ENCODE results near the gene KRT84. TPM values are rescaled to one million over a fixed set of nuclear protein-coding genes. Genes with fewer than 3 reads are reported as not detected.

Gene KRT84
- total RNA-seq, 1 experiment from 2014 or later = not detected

DNA sequence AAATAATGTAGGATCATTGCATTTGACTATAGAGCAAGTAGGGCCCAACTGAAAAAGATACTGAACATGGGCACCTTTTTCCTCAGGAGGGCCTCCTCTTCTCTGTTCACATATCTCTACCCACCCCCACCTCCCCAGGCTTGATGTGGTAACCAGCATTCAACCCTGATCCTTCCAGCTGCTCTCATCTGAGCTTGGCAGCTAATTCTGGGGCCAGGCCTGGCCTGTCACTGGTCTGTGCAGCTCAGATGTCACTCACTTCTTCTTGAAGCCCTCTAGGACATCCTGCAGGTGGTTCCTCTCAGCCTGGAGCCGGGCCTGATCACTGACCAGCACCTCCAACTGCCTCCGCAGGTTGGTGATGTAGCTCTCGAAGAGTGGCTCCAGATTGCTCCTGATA lies 2.1 kb downstream of the KRT84 start (continued):
- TF ChIP-seq JUN (CRISPR knock-in tag; IDR thresholded peaks at IDR 0.05) = no peak
- TF ChIP-seq, protein P1, sequence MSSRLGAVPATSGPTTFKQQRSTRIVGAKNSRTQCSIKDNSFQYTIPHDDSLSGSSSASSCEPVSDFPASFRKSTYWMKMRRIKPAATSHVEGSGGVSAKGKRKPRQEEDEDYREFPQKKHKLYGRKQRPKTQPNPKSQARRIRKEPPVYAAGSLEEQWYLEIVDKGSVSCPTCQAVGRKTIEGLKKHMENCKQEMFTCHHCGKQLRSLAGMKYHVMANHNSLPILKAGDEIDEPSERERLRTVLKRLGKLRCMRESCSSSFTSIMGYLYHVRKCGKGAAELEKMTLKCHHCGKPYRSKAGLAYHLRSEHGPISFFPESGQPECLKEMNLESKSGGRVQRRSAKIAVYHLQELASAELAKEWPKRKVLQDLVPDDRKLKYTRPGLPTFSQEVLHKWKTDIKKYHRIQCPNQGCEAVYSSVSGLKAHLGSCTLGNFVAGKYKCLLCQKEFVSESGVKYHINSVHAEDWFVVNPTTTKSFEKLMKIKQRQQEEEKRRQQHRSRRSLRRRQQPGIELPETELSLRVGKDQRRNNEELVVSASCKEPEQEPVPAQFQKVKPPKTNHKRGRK (CRISPR knock-in tag; IDR thresholded peaks at IDR 0.05; ENCODE audit: borderline replicate concordance) = no peak
- TF ChIP-seq NR2C2 (CRISPR knock-in tag; IDR thresholded peaks at IDR 0.05) = no peak

DNA sequence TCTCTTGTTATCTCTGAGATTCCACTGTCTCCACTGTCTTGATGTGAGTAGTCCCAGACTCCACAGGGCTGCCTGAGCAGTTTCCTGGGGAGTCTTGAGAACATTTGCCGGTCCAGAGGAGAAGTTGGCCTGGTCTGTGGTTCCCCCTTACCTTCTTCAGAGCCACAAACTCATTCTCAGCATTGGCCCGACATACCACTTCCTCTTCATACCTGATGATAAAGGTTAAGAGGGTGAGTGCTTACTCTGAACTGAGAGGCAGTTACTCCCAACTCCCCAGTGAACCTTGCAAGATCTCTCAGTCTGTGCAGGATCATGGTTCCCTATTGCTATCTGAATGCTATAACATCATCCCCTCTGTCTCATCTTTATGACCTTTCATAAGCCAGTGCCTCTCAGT lies 2.6 kb downstream of the KRT84 start:
- H3K36me3 Mint-ChIP-seq = no peaks in the 10 kb centered on the region
- ChIA-PET CTCF (interaction anchor here (1.0 to 1.7 kb wide), 5 partner anchors 10 to 497 kb away, joined by 3 to 10 read pairs (median 4); no protein-coding TSS in a partner anchor), POLR2A (no interaction called here)
- no peak overlapping the region for H3K4me3 Mint-ChIP-seq
- H3K9me3 Mint-ChIP-seq = no peaks in the 10 kb centered on the region
- ATAC-seq (no peak), DNase-seq (ENCODE audit: low spot score) (no peak)
- no peaks in the 10 kb centered on the region; the same call in 1 of the 2 replicates for H3K27me3 Mint-ChIP-seq (ENCODE audit: low read depth)
- no peaks in the 10 kb centered on the region for H3K4me1 Mint-ChIP-seq
- TF ChIP-seq ZNF416 (CRISPR knock-in tag; IDR thresholded peaks at IDR 0.05) (no peak), ZNF671 (CRISPR knock-in tag; IDR thresholded peaks at IDR 0.05) (no peak)
- TF ChIP-seq, protein P2, sequence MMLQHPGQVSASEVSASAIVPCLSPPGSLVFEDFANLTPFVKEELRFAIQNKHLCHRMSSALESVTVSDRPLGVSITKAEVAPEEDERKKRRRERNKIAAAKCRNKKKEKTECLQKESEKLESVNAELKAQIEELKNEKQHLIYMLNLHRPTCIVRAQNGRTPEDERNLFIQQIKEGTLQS (CRISPR knock-in tag; conservative IDR thresholded peaks at IDR 0.05) = no peak
- TF ChIP-seq, protein P3, sequence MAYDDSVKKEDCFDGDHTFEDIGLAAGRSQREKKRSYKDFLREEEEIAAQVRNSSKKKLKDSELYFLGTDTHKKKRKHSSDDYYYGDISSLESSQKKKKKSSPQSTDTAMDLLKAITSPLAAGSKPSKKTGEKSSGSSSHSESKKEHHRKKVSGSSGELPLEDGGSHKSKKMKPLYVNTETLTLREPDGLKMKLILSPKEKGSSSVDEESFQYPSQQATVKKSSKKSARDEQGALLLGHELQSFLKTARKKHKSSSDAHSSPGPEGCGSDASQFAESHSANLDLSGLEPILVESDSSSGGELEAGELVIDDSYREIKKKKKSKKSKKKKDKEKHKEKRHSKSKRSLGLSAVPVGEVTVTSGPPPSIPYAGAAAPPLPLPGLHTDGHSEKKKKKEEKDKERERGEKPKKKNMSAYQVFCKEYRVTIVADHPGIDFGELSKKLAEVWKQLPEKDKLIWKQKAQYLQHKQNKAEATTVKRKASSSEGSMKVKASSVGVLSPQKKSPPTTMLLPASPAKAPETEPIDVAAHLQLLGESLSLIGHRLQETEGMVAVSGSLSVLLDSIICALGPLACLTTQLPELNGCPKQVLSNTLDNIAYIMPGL (CRISPR knock-in tag; IDR thresholded peaks at IDR 0.05) = no peak
- no peak overlapping the region for H3K27ac Mint-ChIP-seq

DNA sequence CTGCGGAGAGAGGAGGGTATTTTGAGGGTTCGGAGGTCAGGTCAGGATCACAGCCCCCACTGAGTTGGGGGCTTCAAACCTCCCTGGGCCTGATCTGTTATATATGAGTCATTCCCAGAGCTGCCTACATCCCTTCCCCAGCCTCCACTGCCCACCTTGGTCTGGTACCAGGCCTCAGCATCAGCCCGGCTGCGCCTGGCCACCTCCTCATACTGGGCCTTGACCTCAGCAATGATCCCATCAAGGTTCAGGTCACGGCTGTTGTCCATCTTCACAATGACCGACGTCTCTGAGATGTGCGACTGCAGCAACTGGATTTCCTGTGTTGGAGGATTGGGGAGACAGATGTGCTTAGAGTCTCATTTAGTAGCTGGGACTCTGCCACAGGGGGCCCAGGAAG lies 4.2 kb downstream of the KRT84 start:
- POLR2A ChIA-PET = no interaction called here

More for the DNA sequence above, 4.2 kb downstream of the KRT84 start:
- Mint-ChIP-seq H3K27me3 (ENCODE audit: low read depth) (no peaks in the 10 kb centered on the region; the same call in 1 of the 2 replicates), H3K36me3 (no peaks in the 10 kb centered on the region), H3K9me3 (no peaks in the 10 kb centered on the region), H3K4me1 (no peaks in the 10 kb centered on the region), H3K4me3 (no peak overlapping the region), H3K27ac (no peak overlapping the region)
- CTCF ChIA-PET = interaction anchor here (1.6 to 5.3 kb wide), 8 partner anchors 11 to 498 kb away, joined by 3 to 38 read pairs (median 6); partner anchors contain the start of gene KRT85
- DNase-seq (ENCODE audit: low spot score) = no peak
- TF ChIP-seq MXD4 (CRISPR knock-in tag; IDR thresholded peaks at IDR 0.05; ENCODE audit: borderline replicate concordance) (no peak), KAT7 (CRISPR knock-in tag; IDR thresholded peaks at IDR 0.05; ENCODE audit: borderline replicate concordance) (no peak), ZNF671 (CRISPR knock-in tag; IDR thresholded peaks at IDR 0.05) (no peak), SP1 (CRISPR knock-in tag; conservative IDR thresholded peaks at IDR 0.05) (no peak), ZNF121 (CRISPR knock-in tag; IDR thresholded peaks at IDR 0.05) (no peak), TEAD1 (CRISPR knock-in tag; IDR thresholded peaks at IDR 0.05) (no peak), ZBTB21 (CRISPR knock-in tag; IDR thresholded peaks at IDR 0.05; ENCODE audit: borderline replicate concordance) (no peak)
- TF ChIP-seq, protein P4, sequence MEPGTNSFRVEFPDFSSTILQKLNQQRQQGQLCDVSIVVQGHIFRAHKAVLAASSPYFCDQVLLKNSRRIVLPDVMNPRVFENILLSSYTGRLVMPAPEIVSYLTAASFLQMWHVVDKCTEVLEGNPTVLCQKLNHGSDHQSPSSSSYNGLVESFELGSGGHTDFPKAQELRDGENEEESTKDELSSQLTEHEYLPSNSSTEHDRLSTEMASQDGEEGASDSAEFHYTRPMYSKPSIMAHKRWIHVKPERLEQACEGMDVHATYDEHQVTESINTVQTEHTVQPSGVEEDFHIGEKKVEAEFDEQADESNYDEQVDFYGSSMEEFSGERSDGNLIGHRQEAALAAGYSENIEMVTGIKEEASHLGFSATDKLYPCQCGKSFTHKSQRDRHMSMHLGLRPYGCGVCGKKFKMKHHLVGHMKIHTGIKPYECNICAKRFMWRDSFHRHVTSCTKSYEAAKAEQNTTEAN (CRISPR knock-in tag; IDR thresholded peaks at IDR 0.05) = no peak
- TF ChIP-seq, protein P5, sequence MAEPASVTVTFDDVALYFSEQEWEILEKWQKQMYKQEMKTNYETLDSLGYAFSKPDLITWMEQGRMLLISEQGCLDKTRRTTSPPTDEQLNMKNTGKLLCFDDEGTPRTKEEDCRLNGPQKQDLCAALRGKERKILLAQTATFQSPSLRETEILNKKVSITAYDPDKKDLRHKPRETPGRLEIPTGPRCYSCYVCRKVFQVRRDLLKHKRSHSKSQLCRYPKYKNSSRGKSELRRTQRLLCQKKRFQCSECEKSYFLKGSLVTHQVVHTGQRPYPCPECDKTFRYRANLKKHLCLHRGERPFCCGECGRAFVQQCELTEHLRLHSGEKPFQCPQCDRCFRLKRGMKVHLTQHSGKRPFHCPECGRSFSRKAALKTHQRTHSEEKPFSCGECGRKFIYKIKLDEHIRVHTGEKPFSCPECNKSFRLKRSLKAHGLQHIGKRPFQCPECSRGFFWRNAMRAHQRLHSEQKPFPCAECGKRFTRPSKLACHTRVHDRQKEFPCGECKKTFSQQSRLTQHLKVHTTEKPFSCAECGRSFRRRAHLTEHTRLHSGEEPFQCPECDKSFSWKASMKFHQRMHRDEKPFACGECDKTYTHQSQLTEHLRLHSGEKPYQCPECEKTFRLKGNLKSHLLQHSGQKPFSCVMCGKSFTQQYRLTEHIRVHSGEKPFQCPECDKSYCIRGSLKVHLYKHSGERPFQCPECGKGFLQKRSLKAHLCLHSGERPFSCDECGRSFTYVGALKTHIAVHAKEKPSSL (CRISPR knock-in tag; conservative IDR thresholded peaks at IDR 0.05) = no peak
- TF ChIP-seq, protein P6, sequence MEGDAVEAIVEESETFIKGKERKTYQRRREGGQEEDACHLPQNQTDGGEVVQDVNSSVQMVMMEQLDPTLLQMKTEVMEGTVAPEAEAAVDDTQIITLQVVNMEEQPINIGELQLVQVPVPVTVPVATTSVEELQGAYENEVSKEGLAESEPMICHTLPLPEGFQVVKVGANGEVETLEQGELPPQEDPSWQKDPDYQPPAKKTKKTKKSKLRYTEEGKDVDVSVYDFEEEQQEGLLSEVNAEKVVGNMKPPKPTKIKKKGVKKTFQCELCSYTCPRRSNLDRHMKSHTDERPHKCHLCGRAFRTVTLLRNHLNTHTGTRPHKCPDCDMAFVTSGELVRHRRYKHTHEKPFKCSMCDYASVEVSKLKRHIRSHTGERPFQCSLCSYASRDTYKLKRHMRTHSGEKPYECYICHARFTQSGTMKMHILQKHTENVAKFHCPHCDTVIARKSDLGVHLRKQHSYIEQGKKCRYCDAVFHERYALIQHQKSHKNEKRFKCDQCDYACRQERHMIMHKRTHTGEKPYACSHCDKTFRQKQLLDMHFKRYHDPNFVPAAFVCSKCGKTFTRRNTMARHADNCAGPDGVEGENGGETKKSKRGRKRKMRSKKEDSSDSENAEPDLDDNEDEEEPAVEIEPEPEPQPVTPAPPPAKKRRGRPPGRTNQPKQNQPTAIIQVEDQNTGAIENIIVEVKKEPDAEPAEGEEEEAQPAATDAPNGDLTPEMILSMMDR (IDR thresholded peaks at IDR 0.05) = no peak
- TF ChIP-seq, protein P7, sequence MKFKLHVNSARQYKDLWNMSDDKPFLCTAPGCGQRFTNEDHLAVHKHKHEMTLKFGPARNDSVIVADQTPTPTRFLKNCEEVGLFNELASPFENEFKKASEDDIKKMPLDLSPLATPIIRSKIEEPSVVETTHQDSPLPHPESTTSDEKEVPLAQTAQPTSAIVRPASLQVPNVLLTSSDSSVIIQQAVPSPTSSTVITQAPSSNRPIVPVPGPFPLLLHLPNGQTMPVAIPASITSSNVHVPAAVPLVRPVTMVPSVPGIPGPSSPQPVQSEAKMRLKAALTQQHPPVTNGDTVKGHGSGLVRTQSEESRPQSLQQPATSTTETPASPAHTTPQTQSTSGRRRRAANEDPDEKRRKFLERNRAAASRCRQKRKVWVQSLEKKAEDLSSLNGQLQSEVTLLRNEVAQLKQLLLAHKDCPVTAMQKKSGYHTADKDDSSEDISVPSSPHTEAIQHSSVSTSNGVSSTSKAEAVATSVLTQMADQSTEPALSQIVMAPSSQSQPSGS (CRISPR knock-in tag; IDR thresholded peaks at IDR 0.05; ENCODE audit: borderline replicate concordance, low read depth) = no peak
- no peak for ATAC-seq

All from WTC11 (cell line).